ENCODE measurements around the gene PALS2. TPM values are rescaled to one million over a fixed set of nuclear protein-coding genes. Genes with fewer than 3 reads are reported as not detected.

PALS2 gene, protein sequence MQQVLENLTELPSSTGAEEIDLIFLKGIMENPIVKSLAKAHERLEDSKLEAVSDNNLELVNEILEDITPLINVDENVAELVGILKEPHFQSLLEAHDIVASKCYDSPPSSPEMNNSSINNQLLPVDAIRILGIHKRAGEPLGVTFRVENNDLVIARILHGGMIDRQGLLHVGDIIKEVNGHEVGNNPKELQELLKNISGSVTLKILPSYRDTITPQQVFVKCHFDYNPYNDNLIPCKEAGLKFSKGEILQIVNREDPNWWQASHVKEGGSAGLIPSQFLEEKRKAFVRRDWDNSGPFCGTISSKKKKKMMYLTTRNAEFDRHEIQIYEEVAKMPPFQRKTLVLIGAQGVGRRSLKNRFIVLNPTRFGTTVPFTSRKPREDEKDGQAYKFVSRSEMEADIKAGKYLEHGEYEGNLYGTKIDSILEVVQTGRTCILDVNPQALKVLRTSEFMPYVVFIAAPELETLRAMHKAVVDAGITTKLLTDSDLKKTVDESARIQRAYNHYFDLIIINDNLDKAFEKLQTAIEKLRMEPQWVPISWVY
- total RNA-seq (2012; rRNA removed), result 25.1 and 30.7 TPM in 2 replicates

DNA sequence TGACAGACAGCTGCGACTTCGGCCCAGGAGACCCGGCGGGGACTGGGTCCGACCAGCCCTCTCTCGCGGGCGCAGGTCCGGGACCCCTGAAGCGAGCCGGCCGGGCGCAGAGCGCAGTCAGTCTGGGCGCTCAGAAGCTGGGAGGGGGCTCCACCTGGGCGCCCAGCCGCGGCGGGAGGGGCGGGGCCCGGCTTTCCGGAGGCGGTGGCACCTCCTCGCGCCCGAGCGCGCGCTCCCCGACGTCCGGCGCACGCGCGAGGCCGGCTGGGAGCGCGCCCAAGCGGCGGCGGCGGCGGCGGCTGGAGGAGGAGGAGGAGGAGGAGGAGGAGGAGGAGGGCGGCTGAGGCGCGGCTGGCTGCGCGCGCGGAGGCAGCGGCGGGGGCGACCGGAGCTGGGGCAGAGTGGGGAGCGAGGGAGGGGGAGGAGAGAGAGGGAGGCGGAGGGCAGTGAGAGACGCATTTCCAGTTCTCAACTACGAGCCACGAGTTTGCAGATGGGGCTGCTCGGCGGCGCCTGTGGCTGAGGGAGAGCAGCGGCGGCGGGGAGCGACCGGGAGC, at the start of gene PALS2:
Gene PALS2 (plus strand): TSS at position 456 of the 557 bp plus-strand sequence. CDS start 50,216 bp downstream, outside the sequence.
- peaks cover 16% of the 10 kb centered on the region for H3K4me1 ChIP-seq (ENCODE audit: control insufficient read depth, insufficient read depth, low read length)
- H3K9ac ChIP-seq (ENCODE audit: low read depth, low read length), result peak within 1 kb of the TSS; percentile 72
- peak within 1 kb of the TSS; percentile 94 for H3K4me2 ChIP-seq (ENCODE audit: low read length)
- H3K36me3 ChIP-seq (ENCODE audit: insufficient read depth, low read length), result no peaks in the 10 kb centered on the region
- H3K9me3 ChIP-seq (replicated peaks; ENCODE audit: low read length), result no peaks in the 10 kb centered on the region
- H3K4me3 ChIP-seq (ENCODE audit: low read length), result peak within 1 kb of the TSS; percentile 93
- H3K27me3 ChIP-seq (ENCODE audit: control insufficient read depth, insufficient read depth, low read length), result peaks cover 5% of the 10 kb centered on the region

DNA sequence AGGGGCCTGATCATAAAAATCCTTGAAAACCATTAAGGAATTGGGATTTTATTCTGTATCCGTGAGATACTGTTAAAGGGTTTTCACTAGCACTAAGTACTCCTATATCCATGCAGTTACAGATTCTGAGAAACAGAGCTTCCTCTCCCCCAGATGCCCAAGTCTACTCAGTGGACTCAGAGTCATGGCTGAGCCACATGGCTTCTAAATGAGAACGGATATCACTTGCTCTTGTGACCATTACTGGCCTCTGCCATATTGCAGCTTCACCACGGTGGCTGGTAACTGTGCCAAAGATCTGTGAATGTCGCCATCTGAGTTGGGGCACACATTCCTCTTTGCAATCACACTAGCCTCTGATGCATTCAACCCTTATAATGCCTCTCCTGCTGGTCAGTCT, 42.0 kb upstream of the PALS2 start:
- H3K9me3 ChIP-seq (replicated peaks; ENCODE audit: low read length), result no peaks in the 10 kb centered on the region
- H3K36me3 ChIP-seq (ENCODE audit: insufficient read depth, low read length), result no peaks in the 10 kb centered on the region
- no peak overlapping the region for H3K4me3 ChIP-seq (ENCODE audit: low read length)
- no peak overlapping the region for H3K9ac ChIP-seq (ENCODE audit: low read depth, low read length)
- H3K4me2 ChIP-seq (ENCODE audit: low read length), result no peak overlapping the region
- H3K27me3 ChIP-seq (ENCODE audit: control insufficient read depth, insufficient read depth, low read length), result peaks cover 10% of the 10 kb centered on the region
- no peaks in the 10 kb centered on the region for H3K4me1 ChIP-seq (ENCODE audit: control insufficient read depth, insufficient read depth, low read length)

DNA sequence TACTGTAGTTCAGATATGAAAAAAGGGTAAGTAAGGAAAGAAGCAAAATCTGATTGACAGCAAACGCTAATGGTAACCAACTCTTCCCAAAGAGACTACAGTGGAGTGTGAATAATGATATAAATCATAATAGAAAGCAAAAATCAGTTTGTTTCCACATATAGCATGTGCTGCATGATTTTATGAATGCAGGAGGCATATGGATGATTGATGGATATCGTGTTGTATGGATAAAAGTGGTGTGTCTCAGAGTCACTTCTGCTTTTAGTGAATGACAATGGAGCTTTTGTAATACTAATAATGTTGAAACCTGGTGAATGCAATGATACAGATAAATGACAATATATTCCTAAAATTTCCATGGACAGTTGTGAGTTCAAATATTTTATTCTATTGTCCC, 36.6 kb upstream of the PALS2 start:
- Histone ChIP-seq H3K9me3 (replicated peaks; ENCODE audit: low read length) (no peaks in the 10 kb centered on the region), H3K9ac (ENCODE audit: low read depth, low read length) (no peak overlapping the region), H3K4me1 (ENCODE audit: control insufficient read depth, insufficient read depth, low read length) (no peaks in the 10 kb centered on the region), H3K36me3 (ENCODE audit: insufficient read depth, low read length) (no peaks in the 10 kb centered on the region), H3K27me3 (ENCODE audit: control insufficient read depth, insufficient read depth, low read length) (peaks cover 4% of the 10 kb centered on the region), H3K4me3 (ENCODE audit: low read length) (no peak overlapping the region), H3K4me2 (ENCODE audit: low read length) (no peak overlapping the region)

DNA sequence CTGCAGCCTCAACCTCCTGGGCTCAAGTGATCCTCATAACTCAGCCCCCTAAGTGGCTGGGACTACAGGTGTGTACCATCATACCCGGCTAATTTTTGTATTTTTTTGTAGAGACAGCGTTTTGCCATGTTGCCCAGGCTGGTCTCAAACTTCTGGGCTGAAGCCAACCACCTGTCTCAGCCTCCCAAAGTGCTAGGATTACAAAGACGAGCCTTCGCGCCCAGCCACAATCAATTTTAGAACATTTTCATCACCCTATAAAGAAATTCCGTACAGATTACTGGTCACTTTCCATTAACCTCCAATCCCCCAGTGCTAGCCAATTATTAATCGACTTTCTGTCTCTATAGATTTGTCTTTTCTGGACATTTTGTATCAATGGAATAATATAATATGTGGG, 32.3 kb upstream of the PALS2 start:
- Histone ChIP-seq H3K27me3 (ENCODE audit: control insufficient read depth, insufficient read depth, low read length) (no peaks in the 10 kb centered on the region), H3K4me2 (ENCODE audit: low read length) (no peak overlapping the region), H3K4me3 (ENCODE audit: low read length) (no peak overlapping the region), H3K9ac (ENCODE audit: low read depth, low read length) (no peak overlapping the region), H3K4me1 (ENCODE audit: control insufficient read depth, insufficient read depth, low read length) (no peaks in the 10 kb centered on the region), H3K36me3 (ENCODE audit: insufficient read depth, low read length) (no peaks in the 10 kb centered on the region), H3K9me3 (replicated peaks; ENCODE audit: low read length) (no peaks in the 10 kb centered on the region)

DNA sequence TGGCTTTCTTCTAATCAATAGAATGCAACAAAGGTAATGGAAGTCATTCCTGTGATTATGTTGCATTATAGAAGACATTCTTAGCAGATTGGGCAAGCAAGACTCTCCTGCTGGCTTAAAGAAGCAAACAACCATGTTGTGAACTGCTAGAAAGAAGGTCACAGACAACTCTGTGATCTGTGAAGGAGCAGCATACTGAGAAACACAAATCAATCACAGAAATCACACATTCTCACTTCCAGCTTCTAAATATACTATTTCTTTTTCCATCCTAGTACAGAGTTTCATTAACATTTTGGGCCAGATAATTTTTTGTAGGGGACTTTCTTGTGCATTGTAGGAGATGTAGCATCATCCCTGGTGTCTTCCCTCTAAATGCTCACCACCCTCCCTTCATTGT, 28.0 kb upstream of the PALS2 start:
- Histone ChIP-seq H3K4me2 (ENCODE audit: low read length) (no peak overlapping the region), H3K36me3 (ENCODE audit: insufficient read depth, low read length) (no peaks in the 10 kb centered on the region), H3K4me3 (ENCODE audit: low read length) (no peak overlapping the region), H3K4me1 (ENCODE audit: control insufficient read depth, insufficient read depth, low read length) (no peaks in the 10 kb centered on the region), H3K27me3 (ENCODE audit: control insufficient read depth, insufficient read depth, low read length) (no peaks in the 10 kb centered on the region), H3K9ac (ENCODE audit: low read depth, low read length) (no peak overlapping the region), H3K9me3 (replicated peaks; ENCODE audit: low read length) (no peaks in the 10 kb centered on the region)

DNA sequence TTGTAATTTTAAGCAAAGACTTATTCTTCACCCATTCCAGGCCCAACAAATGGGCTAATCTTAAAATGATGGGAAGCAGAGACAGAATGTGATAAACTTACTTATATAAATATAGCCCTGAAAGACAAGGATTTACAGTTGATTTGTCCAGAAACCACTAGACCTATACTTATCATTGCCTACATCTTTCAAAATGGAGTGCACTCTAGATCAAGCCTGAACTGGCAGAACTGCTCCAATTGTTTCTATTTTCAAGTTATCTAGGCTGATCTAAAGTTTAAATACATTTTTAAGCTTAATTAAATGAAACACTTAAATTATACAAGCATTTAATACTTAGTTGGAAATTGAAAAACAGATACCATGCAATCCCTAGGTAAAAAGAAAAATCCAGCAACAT, 24.9 kb upstream of the PALS2 start:
- H3K4me1 ChIP-seq (ENCODE audit: control insufficient read depth, insufficient read depth, low read length), result no peaks in the 10 kb centered on the region
- no peak overlapping the region for H3K4me3 ChIP-seq (ENCODE audit: low read length)
- H3K4me2 ChIP-seq (ENCODE audit: low read length), result no peak overlapping the region
- H3K27me3 ChIP-seq (ENCODE audit: control insufficient read depth, insufficient read depth, low read length), result no peaks in the 10 kb centered on the region
- H3K9ac ChIP-seq (ENCODE audit: low read depth, low read length), result no peak overlapping the region
- H3K9me3 ChIP-seq (replicated peaks; ENCODE audit: low read length), result no peaks in the 10 kb centered on the region
- H3K36me3 ChIP-seq (ENCODE audit: insufficient read depth, low read length), result no peaks in the 10 kb centered on the region

DNA sequence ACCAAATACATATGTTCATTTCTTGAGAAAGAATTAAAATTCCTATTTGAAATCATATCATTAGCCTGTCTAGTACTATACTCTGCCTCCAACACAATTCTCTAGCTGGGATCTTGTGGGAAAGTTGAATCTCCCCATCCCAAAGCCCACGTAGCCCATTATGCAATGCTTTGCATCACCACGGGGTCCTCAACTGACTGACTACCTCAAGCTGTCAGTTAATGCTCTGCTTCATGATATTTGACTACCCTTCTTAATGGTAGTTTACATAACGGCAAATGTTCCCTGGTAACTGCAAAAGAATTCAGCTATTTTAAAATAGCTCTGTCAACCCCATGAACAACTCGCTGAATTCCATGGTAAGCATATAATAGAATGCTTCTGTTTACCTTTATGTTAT, 23.3 kb upstream of the PALS2 start:
- H3K4me3 ChIP-seq (ENCODE audit: low read length), result no peak overlapping the region
- no peaks in the 10 kb centered on the region for H3K9me3 ChIP-seq (replicated peaks; ENCODE audit: low read length)
- H3K9ac ChIP-seq (ENCODE audit: low read depth, low read length), result no peak overlapping the region
- no peaks in the 10 kb centered on the region for H3K27me3 ChIP-seq (ENCODE audit: control insufficient read depth, insufficient read depth, low read length)
- no peaks in the 10 kb centered on the region for H3K4me1 ChIP-seq (ENCODE audit: control insufficient read depth, insufficient read depth, low read length)
- no peaks in the 10 kb centered on the region for H3K36me3 ChIP-seq (ENCODE audit: insufficient read depth, low read length)
- H3K4me2 ChIP-seq (ENCODE audit: low read length), result no peak overlapping the region

DNA sequence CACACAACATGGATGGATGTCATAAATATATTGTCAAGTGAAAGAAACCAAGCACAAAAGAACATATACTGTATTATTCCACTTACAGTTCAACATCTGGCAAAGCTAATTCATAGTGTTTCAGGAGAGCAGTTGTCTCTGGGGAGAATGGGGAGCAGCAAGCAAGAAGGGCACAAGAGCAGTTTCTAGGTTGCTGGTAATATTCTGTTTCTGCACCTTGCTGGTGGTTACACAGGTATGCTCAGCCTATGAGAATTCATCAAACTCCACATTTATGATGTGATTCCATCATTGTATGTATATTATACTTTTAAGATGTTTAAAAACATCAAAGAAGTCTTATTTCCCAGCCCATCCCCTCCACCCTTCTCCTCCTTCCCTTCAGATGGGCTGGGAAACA, 18.1 kb upstream of the PALS2 start:
- no peak overlapping the region for H3K4me3 ChIP-seq (ENCODE audit: low read length)
- H3K4me2 ChIP-seq (ENCODE audit: low read length), result no peak overlapping the region
- no peaks in the 10 kb centered on the region for H3K27me3 ChIP-seq (ENCODE audit: control insufficient read depth, insufficient read depth, low read length)
- no peak overlapping the region for H3K9ac ChIP-seq (ENCODE audit: low read depth, low read length)
- no peaks in the 10 kb centered on the region for H3K36me3 ChIP-seq (ENCODE audit: insufficient read depth, low read length)
- H3K9me3 ChIP-seq (replicated peaks; ENCODE audit: low read length), result no peaks in the 10 kb centered on the region
- H3K4me1 ChIP-seq (ENCODE audit: control insufficient read depth, insufficient read depth, low read length), result no peaks in the 10 kb centered on the region

DNA sequence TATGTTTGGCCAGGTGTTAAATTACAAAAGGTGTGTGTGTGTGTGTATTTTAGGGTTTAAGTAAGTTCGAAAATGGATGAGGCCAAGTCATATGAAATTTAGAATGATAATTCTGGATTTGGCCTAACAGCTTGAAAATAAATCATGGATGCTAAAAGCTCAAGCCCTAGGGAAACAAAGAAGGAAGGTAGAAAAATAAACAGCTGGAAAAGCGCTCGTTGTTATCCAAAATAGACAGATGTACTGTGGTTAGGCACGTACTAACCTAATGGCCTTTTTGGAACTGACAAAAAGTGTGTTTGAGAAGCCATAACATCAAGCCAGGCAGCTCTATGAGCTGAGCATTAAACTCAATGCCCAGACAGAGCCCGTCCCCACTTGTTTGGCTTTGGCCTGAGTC, 17.5 kb upstream of the PALS2 start:
- Histone ChIP-seq H3K9ac (ENCODE audit: low read depth, low read length) (no peak overlapping the region), H3K9me3 (replicated peaks; ENCODE audit: low read length) (no peaks in the 10 kb centered on the region), H3K36me3 (ENCODE audit: insufficient read depth, low read length) (no peaks in the 10 kb centered on the region), H3K4me1 (ENCODE audit: control insufficient read depth, insufficient read depth, low read length) (no peaks in the 10 kb centered on the region), H3K27me3 (ENCODE audit: control insufficient read depth, insufficient read depth, low read length) (no peaks in the 10 kb centered on the region), H3K4me3 (ENCODE audit: low read length) (no peak overlapping the region), H3K4me2 (ENCODE audit: low read length) (no peak overlapping the region)

DNA sequence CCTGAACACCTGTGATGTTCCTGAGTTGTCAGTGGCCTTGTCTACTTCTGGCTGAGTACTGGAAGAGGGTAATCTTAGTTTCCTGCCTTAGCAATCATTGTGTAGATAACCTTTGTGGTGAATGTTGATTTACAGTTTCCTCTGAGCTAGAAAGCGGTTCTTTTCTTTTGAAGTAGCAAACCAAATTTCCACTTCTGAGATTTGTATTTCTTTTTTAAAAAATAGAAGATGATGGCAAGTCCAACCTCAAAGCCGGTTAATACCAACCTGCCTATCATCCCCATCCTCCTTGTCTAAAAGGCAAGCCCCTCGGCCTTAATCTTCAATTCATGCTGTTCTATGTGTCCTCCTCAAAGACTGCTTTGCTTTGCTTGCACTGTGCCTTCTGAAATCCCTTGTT, 12.5 kb upstream of the PALS2 start:
- Histone ChIP-seq H3K4me3 (ENCODE audit: low read length) (no peak overlapping the region), H3K4me2 (ENCODE audit: low read length) (no peak overlapping the region), H3K4me1 (ENCODE audit: control insufficient read depth, insufficient read depth, low read length) (no peaks in the 10 kb centered on the region), H3K27me3 (ENCODE audit: control insufficient read depth, insufficient read depth, low read length) (no peaks in the 10 kb centered on the region), H3K9ac (ENCODE audit: low read depth, low read length) (no peak overlapping the region), H3K36me3 (ENCODE audit: insufficient read depth, low read length) (no peaks in the 10 kb centered on the region), H3K9me3 (replicated peaks; ENCODE audit: low read length) (no peaks in the 10 kb centered on the region)

DNA sequence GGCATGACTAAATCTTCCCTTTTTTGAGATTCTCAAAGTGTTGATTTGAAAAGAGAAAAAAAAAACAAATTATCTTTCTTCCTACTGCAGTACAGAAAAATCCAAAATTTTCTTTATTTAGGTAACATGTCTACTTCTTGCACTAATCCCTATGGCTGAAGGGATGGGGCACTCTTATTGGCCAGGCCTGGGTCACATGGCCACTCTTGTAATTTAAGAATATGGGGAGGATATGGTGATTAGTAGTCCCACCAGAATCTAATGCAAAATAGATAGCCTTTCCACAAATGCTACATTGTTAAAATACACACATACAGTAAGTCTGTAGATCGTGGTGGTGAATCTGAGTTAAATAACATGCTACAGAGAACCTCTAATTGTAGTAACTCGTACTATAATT, 7.0 kb upstream of the PALS2 start:
- H3K4me2 ChIP-seq (ENCODE audit: low read length), result no peak overlapping the region
- H3K36me3 ChIP-seq (ENCODE audit: insufficient read depth, low read length), result no peaks in the 10 kb centered on the region
- H3K4me1 ChIP-seq (ENCODE audit: control insufficient read depth, insufficient read depth, low read length), result no peaks in the 10 kb centered on the region

DNA sequence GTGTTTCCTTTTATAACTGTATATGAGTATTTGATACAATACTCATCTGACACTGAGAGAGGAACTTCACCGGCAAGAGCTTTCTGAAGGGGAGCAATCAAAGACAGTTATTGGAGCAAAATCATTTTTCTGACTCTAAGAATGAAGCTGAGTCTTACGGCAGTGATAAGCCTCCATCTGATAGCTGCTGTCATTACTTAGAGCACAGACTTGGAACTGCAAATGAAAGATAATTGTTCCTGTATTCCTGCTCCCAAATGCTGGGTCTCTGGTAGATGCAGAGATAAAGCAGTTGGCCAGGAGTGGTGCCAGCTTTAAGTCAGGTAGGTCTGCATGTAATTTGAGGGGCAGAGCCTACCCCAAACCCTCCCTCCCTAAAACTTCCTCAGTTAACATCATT, 2.3 kb upstream of the PALS2 start:
- peaks cover 5% of the 10 kb centered on the region for H3K27me3 ChIP-seq (ENCODE audit: control insufficient read depth, insufficient read depth, low read length)

More for the DNA sequence above, 7.0 kb upstream of the PALS2 start:
- Histone ChIP-seq H3K4me3 (ENCODE audit: low read length) (no peak overlapping the region), H3K9me3 (replicated peaks; ENCODE audit: low read length) (no peaks in the 10 kb centered on the region), H3K27me3 (ENCODE audit: control insufficient read depth, insufficient read depth, low read length) (peaks cover 3% of the 10 kb centered on the region), H3K9ac (ENCODE audit: low read depth, low read length) (no peak overlapping the region)

More for the DNA sequence above, 2.3 kb upstream of the PALS2 start:
- H3K4me2 ChIP-seq (ENCODE audit: low read length), result no peak overlapping the region
- H3K36me3 ChIP-seq (ENCODE audit: insufficient read depth, low read length), result no peaks in the 10 kb centered on the region
- no peak overlapping the region for H3K9ac ChIP-seq (ENCODE audit: low read depth, low read length)
- H3K9me3 ChIP-seq (replicated peaks; ENCODE audit: low read length), result no peaks in the 10 kb centered on the region
- H3K4me3 ChIP-seq (ENCODE audit: low read length), result no peak overlapping the region
- H3K4me1 ChIP-seq (ENCODE audit: control insufficient read depth, insufficient read depth, low read length), result peaks cover 16% of the 10 kb centered on the region
